Fibroblast of pulmonary artery (primary cell): ENCODE data around the gene NARF.
A peak's percentile ranks its signal among the peaks of the same experiment; 100 is the strongest.

Experiments used
- DNase-seq: peaks from one replicate; pipeline ENCODE4 v3.0.0-alpha.2; 2010; ENCODE audit warnings: low read depth
- H3K4me3 ChIP-seq: replicated peaks from 2 replicates; pipeline ENCODE4 v1.5.1; 2011; ENCODE audit warnings: low read depth, mild to moderate bottlenecking, control low read depth, low read length, moderate library complexity
- TF ChIP-seq, protein P1 (sequence below): IDR thresholded peaks from 2 replicates; pipeline ENCODE4 v1.5.1; 2011; ENCODE audit warnings: mild to moderate bottlenecking, control low read depth, low read length, inconsistent platforms; ENCODE audit errors: missing control alignments

The NARF gene

DNA sequence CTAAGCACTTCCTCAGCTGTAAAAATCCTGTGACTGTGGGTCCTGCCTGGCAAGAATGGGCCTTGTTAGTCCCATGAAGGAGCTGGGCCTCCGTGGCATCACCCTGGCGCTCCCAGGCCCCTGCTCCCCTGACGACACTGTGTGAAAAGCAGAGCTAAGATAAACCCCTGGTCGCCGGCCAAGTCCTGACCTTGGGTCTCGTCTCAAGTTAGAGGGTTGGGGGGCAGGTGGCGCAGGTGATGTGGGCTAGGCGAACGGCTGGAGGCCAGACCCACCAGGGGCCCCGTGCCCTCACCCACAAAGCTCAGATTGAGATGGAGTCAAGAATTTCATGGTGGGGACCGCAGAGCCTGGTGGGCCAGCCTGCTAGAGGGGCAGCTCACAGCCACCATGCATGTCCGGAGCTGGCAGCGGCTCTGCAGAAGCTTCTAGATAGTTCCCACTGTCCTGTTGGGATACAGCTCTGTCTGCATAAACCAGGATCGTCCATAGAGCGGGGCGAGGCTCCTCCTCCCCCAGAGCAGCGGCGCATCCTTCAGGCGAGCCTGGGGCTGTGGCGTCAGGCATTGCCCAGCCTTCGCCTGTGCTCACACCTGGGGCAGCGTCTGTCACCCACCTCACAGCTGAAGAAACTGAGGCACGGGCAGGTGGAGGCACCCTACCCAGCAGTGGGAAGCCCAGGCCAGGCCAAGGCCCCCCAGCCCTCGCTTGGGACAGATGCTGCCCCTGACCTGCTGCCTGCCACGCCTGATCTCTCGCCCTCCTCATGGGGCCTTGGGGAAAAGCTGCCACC, 19.9 kb upstream of the NARF start:
- DNase-seq: no peak
- H3K4me3 ChIP-seq: no peak overlapping the region
- TF ChIP-seq, protein P1, sequence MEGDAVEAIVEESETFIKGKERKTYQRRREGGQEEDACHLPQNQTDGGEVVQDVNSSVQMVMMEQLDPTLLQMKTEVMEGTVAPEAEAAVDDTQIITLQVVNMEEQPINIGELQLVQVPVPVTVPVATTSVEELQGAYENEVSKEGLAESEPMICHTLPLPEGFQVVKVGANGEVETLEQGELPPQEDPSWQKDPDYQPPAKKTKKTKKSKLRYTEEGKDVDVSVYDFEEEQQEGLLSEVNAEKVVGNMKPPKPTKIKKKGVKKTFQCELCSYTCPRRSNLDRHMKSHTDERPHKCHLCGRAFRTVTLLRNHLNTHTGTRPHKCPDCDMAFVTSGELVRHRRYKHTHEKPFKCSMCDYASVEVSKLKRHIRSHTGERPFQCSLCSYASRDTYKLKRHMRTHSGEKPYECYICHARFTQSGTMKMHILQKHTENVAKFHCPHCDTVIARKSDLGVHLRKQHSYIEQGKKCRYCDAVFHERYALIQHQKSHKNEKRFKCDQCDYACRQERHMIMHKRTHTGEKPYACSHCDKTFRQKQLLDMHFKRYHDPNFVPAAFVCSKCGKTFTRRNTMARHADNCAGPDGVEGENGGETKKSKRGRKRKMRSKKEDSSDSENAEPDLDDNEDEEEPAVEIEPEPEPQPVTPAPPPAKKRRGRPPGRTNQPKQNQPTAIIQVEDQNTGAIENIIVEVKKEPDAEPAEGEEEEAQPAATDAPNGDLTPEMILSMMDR: no peak

DNA sequence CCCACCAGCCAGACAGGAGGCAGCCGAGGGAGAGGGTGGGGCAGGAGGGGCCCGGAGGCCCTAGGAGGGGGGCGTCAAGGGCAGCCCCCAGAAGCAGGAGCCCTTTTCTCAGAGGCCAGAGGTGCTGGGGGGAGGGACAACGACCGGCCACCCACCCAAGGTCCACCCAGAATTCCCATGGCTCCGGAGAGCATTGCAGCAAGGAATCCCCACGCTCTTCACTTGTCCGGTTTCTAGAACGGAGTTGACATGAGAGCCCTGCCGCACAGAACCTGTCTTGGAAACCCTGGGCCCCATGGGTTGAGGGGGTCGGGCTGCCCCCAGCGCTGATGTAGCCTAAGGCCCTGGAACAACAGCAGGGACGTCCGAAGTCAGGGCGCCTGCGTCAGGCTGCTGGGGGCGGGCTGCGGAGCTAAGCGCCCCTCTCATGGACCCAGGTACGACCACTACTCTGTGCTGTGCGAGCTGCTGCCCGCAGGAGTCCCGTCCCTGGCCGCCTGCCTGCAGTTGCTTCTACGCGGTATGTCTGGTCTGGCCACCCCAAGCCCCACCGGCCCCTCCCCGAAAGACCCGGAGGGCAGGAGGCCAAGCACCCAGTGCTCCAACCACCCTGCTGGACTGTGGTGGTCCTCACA, 19.2 kb upstream of the NARF start:
- DNase-seq: no peak
- TF ChIP-seq, protein P1: no peak
- no peak overlapping the region for H3K4me3 ChIP-seq

DNA sequence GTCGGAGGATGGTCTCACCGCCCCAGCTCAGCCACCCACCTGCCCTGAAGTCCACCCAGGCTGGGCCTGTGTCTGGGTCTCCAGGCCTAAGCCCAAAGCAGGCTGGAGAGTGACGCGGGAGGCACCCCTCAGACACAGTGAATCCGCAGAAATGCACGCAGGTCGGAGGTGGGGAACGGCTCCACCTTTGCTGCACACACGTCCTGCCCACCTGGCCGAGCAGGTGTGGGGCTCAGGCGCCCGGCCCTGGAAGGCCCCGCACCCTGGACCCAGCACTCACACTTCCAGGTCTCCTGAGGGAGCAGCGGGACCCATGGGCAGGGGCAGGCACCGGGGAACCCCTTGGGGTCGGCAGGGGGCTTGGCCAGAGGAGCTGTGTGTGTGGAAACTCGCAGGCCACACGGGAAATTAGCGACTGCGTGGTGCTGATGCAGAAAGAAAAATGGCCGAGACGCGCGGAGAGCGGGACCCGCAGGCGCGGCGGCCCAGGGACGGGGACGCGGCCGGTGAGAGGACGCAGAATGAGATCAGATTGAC, 18.6 kb upstream of the NARF start:
- H3K4me3 ChIP-seq: no peak overlapping the region
- no peak for DNase-seq
- TF ChIP-seq, protein P1: no peak

DNA sequence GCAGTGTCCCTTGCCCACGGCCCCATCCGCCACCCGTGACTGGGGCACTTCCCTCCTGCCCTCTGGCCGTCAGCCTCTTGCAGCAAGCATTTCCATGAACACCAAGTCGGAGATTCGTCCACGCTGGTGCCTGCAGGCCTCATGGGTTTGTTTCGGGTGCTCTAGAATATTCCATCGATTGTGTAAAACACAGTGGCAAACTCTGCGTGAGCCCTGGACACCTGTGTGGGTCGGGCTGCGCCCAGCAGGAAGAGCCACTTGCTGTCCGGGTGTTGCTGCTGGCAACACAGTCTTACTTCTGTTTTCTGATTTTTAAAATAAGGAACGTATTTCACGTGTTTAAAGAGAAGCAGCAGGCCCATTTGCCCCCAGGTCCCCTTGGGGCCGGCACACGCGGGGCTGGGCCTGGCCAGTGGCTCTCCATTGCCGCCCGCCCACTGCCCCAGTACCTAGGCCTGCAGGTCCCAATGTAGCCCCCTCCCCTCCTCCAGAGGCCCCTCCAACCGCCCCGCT, 18.0 kb upstream of the NARF start:
- no peak for DNase-seq

DNA sequence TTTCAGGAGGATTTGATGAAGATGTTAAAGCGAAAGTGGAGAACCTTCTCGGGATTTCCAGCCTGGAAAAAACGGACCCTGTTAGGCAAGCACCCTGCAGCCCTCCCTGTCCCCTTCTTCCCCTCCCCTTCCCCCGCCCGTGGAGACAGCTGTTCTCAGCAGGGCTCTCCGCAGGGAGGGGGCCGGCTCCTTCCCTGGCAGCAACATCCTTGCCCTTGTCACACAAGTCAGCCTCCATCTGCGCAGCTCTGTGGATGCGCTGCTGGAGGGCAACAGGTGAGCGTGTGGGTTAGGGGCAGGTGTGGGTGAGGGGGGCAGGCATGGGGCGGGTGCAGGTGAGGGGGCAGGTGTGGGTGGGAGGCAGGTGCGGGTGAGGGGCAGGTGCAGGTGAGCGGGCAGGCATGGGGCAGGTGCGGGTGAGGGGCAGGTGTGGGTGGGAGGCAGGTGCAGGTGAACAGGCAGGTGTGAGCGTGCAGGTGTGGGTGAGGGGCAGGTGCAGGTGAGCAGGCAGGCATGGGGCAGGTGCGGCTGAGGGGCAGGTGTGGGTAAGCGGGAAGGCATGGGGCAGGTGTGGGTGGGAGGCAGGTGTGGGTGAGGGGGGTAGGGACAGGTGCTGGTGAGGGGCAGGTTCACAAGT, 17.4 kb upstream of the NARF start:
- no peak overlapping the region for H3K4me3 ChIP-seq
- peak; percentile 21 for DNase-seq
- TF ChIP-seq, protein P1: no peak

More for the DNA sequence above, 18.0 kb upstream of the NARF start:
- no peak overlapping the region for H3K4me3 ChIP-seq
- TF ChIP-seq, protein P1: no peak

DNA sequence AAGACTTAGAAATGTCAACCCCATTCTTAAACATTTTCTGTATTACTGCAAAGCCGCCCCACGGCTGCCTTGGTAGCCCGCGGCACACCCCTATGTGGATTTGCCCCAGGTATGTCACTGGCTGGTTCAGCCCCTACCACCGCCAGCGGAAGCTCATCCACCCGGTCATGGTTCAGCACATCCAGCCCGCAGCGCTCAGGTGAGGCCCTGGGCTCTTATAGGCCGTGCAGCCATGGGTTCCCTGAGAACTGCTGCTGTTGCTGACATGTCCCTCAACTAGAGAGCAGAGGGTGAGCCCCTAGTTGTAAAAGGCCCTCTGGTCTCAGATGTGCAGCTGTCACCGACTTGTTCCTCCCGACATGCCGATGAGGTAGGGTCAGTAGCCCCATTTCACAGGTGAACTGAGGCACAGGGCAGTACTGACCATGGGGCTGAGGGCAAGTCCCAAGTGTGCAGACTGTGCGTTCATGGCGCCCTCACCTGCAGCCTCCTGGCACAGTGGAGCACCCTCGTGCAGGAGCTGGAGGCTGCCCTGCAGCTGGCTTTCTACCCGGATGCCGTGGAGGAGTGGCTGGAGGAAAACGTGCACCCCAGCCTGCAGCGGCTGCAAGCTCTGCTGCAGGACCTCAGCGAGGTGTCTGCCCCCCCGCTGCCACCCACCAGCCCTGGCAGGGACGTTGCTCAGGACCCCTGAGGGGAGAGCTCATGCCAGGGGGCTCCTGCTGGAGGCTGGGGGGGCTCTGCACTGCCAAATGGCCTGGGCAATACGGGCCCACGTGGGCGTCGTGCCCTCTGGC, 16.7 kb upstream of the NARF start:
- TF ChIP-seq, protein P1: no peak
- no peak for DNase-seq
- no peak overlapping the region for H3K4me3 ChIP-seq
